DOHH2 (cell line): ENCODE measurements around the gene FOXO6.

Experiments used
- H3F3A ChIP-seq: fragments of 200-600 bp; sonication (generic), shearing (Covaris generic); 2 replicates; pipeline ENCODE4 v1.6.0; 2016; ENCODE audit warnings: antibody characterized with exemption, mild to moderate bottlenecking; ENCODE audit not compliant: control insufficient read depth, insufficient read depth
- H3K27ac ChIP-seq: fragments of 200-600 bp; sonication (generic); 2 replicates; pipeline ENCODE4 v1.5.1; 2014; ENCODE audit warnings: low read depth, mild to moderate bottlenecking, low read length, moderate library complexity
- H3K27me3 ChIP-seq: fragments of 200-600 bp; sonication (generic); 2 replicates; pipeline ENCODE4 v1.6.1; 2014; ENCODE audit warnings: mild to moderate bottlenecking, low read length, mixed read lengths; ENCODE audit not compliant: control insufficient read depth
- H3K36me3 ChIP-seq: fragments of 200-600 bp; sonication (generic); 2 replicates; pipeline ENCODE4 v1.6.1; 2014; ENCODE audit warnings: mild to moderate bottlenecking, low read length, moderate library complexity, mixed read lengths; ENCODE audit not compliant: control insufficient read depth
- H3K4me1 ChIP-seq: fragments of 200-600 bp; sonication (generic); 2 replicates; pipeline ENCODE4 v1.6.1; 2014; ENCODE audit warnings: mild to moderate bottlenecking, low read length, mixed read lengths; ENCODE audit not compliant: control insufficient read depth
- H3K4me2 ChIP-seq: fragments of 200-600 bp; sonication (generic); 2 replicates; pipeline ENCODE4 v1.6.0; 2014; ENCODE audit warnings: mild to moderate bottlenecking, low read length, moderate library complexity
- H3K4me3 ChIP-seq: fragments of 200-600 bp; sonication (generic); 2 replicates; pipeline ENCODE4 v1.5.1; 2014; ENCODE audit warnings: mild to moderate bottlenecking, low read length, mixed read lengths
- H3K79me2 ChIP-seq: fragments of 200-600 bp; sonication (generic); 2 replicates; pipeline ENCODE4 v1.6.1; 2014; ENCODE audit warnings: mild to moderate bottlenecking, low read length, mixed read lengths; ENCODE audit not compliant: control insufficient read depth
- H3K9me2 ChIP-seq: fragments of 200-600 bp; sonication (generic); replicated peaks from 2 replicates; pipeline ENCODE4 v1.6.1; 2014; ENCODE audit warnings: mild to moderate bottlenecking, low read length, mixed read lengths; ENCODE audit not compliant: control insufficient read depth
- H3K9me3 ChIP-seq: fragments of 200-600 bp; sonication (generic); 2 replicates; pipeline ENCODE4 v1.6.1; 2014; ENCODE audit warnings: antibody characterized with exemption, low read length, mixed read lengths; ENCODE audit not compliant: control insufficient read depth, insufficient read depth
- H4K20me1 ChIP-seq: fragments of 200-600 bp; sonication (generic); 2 replicates; pipeline ENCODE4 v1.6.0; 2014; ENCODE audit warnings: low read depth, mild to moderate bottlenecking, antibody characterized with exemption, low read length, moderate library complexity; ENCODE audit not compliant: control insufficient read depth, insufficient read depth
- EZH2phosphoT487 ChIP-seq: fragments of 200-600 bp; sonication (generic); IDR thresholded peaks from 2 replicates; pipeline ENCODE4 v1.6.1; 2017; ENCODE audit warnings: borderline replicate concordance, mild to moderate bottlenecking, antibody characterized with exemption, low read length, moderate library complexity, mixed read lengths
- TF ChIP-seq, protein P1 (sequence below): fragments of 200-600 bp; sonication (generic); IDR thresholded peaks from one replicate; pipeline ENCODE4 v1.5.1; 2014; ENCODE audit warnings: antibody characterized with exemption, mild to moderate bottlenecking, low read depth, low read length; ENCODE audit not compliant: poor library complexity, severe bottlenecking

The FOXO6 gene

DNA sequence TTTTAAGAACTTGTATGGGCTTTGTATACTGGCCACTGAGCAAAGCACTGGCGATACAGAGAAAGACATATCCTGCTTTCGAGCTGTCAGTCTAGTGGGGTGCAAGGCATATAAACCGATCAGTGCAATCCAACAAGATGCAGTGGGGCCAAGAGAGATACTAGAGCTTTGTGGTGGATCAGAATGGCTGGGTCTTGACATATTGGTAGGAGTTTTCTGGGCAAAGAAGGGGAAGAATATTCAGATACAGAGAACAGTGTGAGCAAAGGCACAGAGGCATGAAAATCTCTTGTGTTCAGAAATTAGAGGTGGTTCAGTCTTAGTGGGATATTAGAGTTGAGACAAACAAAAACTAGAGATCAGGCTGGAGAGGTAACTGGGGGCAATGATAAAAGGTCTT is 49.2 kb downstream of the FOXO6 start:
- Histone ChIP-seq H3K4me1 (no peaks in the 10 kb centered on the region), H3K9me3 (no peaks in the 10 kb centered on the region), H3K9me2 (no peaks in the 10 kb centered on the region), H3K4me3 (no peak overlapping the region), H3F3A (no peaks in the 10 kb centered on the region), H4K20me1 (0 out of 2 replicates have a peak, but pooled peaks cover 3% of the 10 kb centered on the region), H3K79me2 (no peaks in the 10 kb centered on the region), H3K27me3 (peaks cover 14% of the 10 kb centered on the region), H3K4me2 (no peak overlapping the region), H3K27ac (no peak overlapping the region), H3K36me3 (no peaks in the 10 kb centered on the region)
- TF ChIP-seq, protein P1, sequence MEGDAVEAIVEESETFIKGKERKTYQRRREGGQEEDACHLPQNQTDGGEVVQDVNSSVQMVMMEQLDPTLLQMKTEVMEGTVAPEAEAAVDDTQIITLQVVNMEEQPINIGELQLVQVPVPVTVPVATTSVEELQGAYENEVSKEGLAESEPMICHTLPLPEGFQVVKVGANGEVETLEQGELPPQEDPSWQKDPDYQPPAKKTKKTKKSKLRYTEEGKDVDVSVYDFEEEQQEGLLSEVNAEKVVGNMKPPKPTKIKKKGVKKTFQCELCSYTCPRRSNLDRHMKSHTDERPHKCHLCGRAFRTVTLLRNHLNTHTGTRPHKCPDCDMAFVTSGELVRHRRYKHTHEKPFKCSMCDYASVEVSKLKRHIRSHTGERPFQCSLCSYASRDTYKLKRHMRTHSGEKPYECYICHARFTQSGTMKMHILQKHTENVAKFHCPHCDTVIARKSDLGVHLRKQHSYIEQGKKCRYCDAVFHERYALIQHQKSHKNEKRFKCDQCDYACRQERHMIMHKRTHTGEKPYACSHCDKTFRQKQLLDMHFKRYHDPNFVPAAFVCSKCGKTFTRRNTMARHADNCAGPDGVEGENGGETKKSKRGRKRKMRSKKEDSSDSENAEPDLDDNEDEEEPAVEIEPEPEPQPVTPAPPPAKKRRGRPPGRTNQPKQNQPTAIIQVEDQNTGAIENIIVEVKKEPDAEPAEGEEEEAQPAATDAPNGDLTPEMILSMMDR: no peak
- no peak for TF ChIP-seq EZH2phosphoT487

GRCh38 chr1:41411229-41411628 is 50.0 kb downstream of the FOXO6 start:
- H3K36me3 ChIP-seq: no peaks in the 10 kb centered on the region
- H3K27ac ChIP-seq: no peak overlapping the region
- no peaks in the 10 kb centered on the region for H3K4me1 ChIP-seq
- no peak overlapping the region for H3K4me2 ChIP-seq
- no peak overlapping the region for H3K4me3 ChIP-seq
- no peaks in the 10 kb centered on the region for H3K9me2 ChIP-seq
- H4K20me1 ChIP-seq: 0 out of 2 replicates have a peak, but pooled peaks cover 3% of the 10 kb centered on the region
- H3F3A ChIP-seq: no peaks in the 10 kb centered on the region
- TF ChIP-seq, protein P1: no peak
- H3K79me2 ChIP-seq: no peaks in the 10 kb centered on the region
- H3K27me3 ChIP-seq: peaks cover 14% of the 10 kb centered on the region
- no peaks in the 10 kb centered on the region for H3K9me3 ChIP-seq

- Histone ChIP-seq H3K4me3 (no peak overlapping the region), H3F3A (no peaks in the 10 kb centered on the region), H3K36me3 (no peaks in the 10 kb centered on the region), H3K79me2 (no peaks in the 10 kb centered on the region), H3K9me3 (no peaks in the 10 kb centered on the region), H3K27me3 (peaks cover 13% of the 10 kb centered on the region), H4K20me1 (0 out of 2 replicates have a peak, but pooled peaks cover 5% of the 10 kb centered on the region), H3K9me2 (no peaks in the 10 kb centered on the region), H3K27ac (no peak overlapping the region), H3K4me2 (no peak overlapping the region), H3K4me1 (no peaks in the 10 kb centered on the region)
- TF ChIP-seq EZH2phosphoT487: no peak
- TF ChIP-seq, protein P1: no peak
These were observed 51.5 kb downstream of the FOXO6 start for GRCh38 chr1:41412748-41413147.
